ENCODE results near the gene TMPRSS4. TPM values are rescaled to one million over a fixed set of nuclear protein-coding genes. Genes with fewer than 3 reads are reported as not detected.

TMPRSS4 gene
- total and polyA plus RNA-seq, 2 of the 13 experiments (the other 11 are each of a cell fraction or from before 2014, with no cell fraction given): 0.32 TPM; not detected in 1

GRCh38 chr11:118091690-118092089 is 14.8 kb downstream of the TMPRSS4 start (continued):
- TF ChIP-seq ZNF318 (CRISPR knock-in tag; IDR thresholded peaks at IDR 0.05): no peak
- TF ChIP-seq FOXK1 (CRISPR knock-in tag; IDR thresholded peaks at IDR 0.05; ENCODE audit: borderline replicate concordance, low read depth): no peak
- no peak for TF ChIP-seq ZNF256 (CRISPR knock-in tag; conservative IDR thresholded peaks at IDR 0.05)
- no peak for TF ChIP-seq ZNF775 (CRISPR knock-in tag; IDR thresholded peaks at IDR 0.05; ENCODE audit: borderline replicate concordance)
- no peak for TF ChIP-seq DR1 (CRISPR knock-in tag; IDR thresholded peaks at IDR 0.05)
- TF ChIP-seq RNF219 (CRISPR knock-in tag; IDR thresholded peaks at IDR 0.05): no peak
- TF ChIP-seq TFAP4 (IDR thresholded peaks at IDR 0.05; ENCODE audit: borderline replicate concordance, low read depth): no peak

Measured in HepG2 (cell line).